GM19238 (cell line): ENCODE data around the gene MYO9B.

Experiments used
- DNase-seq: peaks from one replicate; pipeline ENCODE4 v3.0.0; 2011; ENCODE audit warnings: low spot score; ENCODE audit not compliant: insufficient read length

MYO9B gene

DNA sequence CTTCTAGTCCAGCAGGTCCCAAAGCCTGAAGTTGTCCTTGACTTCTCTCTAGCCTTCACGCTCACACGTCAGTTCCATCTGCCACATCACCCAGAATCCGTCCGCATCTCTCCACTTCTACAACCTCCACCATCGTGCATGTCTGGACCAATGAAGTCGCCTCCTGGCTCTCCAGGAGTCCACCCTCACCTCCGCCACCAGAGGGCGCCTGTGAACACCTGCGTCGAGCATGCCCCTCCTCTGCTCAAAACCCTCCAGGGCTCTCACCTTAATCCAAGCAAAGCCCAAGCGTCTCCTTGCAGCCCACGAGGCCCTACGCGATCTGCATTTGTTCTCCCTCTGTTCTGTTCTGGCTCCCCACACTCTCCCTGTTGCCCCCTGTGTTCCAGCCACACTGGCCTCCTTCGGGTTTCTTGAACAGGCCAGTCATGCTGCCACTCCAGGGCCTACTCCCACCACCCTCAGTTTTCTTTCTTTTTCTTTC, 185.3 kb downstream of the MYO9B start:
- peak; percentile 94 for DNase-seq

DNA sequence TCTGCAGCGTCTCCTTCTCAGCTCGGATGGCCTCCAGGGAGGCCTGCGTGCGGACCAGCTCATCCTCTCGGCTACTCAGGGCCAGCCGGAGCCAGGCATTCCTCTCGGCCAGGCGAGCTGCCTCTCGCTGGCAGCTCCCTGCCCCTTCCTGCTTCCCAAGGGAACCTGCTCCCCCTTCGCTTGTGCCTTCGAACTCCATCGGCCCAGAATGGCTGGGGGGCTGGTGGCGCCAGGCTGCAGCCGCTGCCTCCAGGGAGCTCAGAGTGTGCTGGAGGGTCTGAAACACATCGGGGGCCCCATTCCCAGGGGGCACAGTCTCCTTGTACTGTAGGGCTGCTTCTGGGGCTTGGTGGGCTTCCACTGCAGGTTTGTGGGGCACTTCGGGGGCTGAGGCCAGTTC, 187.0 kb downstream of the MYO9B start:
- no peak for DNase-seq
